Measurements from ENCODE around the gene LRCH1.

Gene LRCH1

DNA sequence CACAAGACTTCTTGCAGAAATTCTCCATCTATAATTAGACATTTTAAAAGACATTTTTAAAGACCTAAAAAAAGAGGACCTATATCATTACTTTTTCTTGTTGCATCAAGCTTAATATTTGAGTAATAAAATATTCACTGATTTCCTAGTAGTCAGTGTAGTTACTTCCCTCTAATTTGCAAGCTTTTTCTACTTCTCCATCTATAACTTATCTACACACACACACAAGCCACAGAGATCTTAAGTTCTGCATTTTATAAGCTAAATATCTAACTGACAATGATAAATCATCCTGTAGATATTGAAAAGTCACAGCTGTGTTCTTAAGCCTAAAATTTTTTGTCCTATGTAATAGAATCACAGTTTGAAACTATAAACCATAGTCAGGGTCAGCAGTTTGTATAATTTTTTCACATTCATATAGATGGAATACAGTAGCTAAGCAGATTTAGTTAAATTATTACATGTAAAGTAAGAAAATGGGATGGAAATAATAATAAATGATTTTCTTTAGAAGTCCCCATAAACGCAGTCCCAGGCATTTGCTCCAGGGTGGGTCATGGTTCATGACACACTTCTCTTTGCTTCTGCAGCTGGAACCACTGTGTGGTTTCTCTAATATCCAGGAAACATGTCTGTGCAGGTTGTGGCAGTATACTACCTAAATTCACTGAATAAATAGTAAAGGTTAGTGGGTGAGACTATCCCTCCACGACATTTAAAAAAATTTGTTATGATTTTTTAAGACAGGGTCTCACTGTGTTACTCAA, 183.8 kb downstream of the LRCH1 start:
- ChIA-PET CTCF (interaction anchor here (1.1 to 2.1 kb wide), 2 partner anchors 10 to 185 kb away, joined by 3 to 7 read pairs; no protein-coding TSS in a partner anchor), POLR2A (no interaction called here)
- TF ChIP-seq, protein P1, sequence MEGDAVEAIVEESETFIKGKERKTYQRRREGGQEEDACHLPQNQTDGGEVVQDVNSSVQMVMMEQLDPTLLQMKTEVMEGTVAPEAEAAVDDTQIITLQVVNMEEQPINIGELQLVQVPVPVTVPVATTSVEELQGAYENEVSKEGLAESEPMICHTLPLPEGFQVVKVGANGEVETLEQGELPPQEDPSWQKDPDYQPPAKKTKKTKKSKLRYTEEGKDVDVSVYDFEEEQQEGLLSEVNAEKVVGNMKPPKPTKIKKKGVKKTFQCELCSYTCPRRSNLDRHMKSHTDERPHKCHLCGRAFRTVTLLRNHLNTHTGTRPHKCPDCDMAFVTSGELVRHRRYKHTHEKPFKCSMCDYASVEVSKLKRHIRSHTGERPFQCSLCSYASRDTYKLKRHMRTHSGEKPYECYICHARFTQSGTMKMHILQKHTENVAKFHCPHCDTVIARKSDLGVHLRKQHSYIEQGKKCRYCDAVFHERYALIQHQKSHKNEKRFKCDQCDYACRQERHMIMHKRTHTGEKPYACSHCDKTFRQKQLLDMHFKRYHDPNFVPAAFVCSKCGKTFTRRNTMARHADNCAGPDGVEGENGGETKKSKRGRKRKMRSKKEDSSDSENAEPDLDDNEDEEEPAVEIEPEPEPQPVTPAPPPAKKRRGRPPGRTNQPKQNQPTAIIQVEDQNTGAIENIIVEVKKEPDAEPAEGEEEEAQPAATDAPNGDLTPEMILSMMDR (IDR thresholded peaks at IDR 0.05; ENCODE audit: insufficient read depth, low read length, missing control alignments) = no peak
- H3K4me3 ChIP-seq (ENCODE audit: low read depth, low read length) = no peak overlapping the region
- DNase-seq (ENCODE audit: low read depth, low spot score) = no peak

DNA sequence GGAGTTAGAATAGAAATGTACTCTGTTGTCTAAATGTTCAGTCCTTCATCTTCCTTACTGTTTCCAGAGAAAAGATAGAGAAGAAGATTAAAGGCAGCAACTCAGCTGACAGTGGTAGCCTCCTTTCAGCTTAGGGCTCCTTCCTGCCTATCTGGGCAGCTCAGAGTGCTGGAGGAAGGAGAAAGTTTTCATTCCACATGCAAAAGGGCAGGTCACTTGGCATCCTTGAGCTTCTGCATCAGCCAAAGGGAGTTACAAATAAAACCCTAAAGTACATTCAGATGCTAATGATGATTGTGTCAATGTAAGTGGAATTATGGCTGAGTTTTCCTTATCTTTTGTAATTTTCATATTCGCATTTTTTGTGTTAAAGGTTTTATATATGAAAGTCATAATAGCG, 185.1 kb downstream of the LRCH1 start:
- CTCF ChIA-PET = interaction anchor here (2.1 kb wide), 1 partner anchor 186 kb away, joined by 7 read pairs; no protein-coding TSS in a partner anchor
- H3K4me3 ChIP-seq (ENCODE audit: low read depth, low read length) = no peak overlapping the region
- no peak for DNase-seq (ENCODE audit: low read depth, low spot score)
- POLR2A ChIA-PET = no interaction called here
- TF ChIP-seq, protein P1 (IDR thresholded peaks at IDR 0.05; ENCODE audit: insufficient read depth, low read length, missing control alignments) = no peak

DNA sequence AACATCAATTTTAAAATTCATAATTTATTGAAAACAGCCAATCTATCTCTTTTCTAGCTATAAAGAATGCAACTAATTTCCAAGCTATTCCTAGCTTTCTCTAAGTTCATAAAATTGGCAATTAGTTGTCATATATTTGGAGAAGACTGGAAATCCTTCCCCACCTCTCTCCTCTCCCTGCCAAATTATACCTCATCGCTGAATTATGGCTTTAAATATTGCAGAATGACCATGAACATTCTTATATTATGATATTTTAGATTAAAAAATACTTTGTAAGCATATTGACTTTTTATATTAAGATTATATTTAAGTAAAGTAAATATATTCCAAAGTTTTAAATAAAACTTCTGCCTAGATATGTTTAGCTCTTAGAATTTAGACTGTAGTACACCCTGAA, 185.8 kb downstream of the LRCH1 start:
- POLR2A ChIA-PET = no interaction called here
- CTCF ChIA-PET = interaction anchor here (0.9 kb wide), 1 partner anchor 187 kb away, joined by 3 read pairs; no protein-coding TSS in a partner anchor
- no peak overlapping the region for H3K4me3 ChIP-seq (ENCODE audit: low read depth, low read length)
- TF ChIP-seq, protein P1 (IDR thresholded peaks at IDR 0.05; ENCODE audit: insufficient read depth, low read length, missing control alignments) = no peak
- DNase-seq (ENCODE audit: low read depth, low spot score) = no peak

DNA sequence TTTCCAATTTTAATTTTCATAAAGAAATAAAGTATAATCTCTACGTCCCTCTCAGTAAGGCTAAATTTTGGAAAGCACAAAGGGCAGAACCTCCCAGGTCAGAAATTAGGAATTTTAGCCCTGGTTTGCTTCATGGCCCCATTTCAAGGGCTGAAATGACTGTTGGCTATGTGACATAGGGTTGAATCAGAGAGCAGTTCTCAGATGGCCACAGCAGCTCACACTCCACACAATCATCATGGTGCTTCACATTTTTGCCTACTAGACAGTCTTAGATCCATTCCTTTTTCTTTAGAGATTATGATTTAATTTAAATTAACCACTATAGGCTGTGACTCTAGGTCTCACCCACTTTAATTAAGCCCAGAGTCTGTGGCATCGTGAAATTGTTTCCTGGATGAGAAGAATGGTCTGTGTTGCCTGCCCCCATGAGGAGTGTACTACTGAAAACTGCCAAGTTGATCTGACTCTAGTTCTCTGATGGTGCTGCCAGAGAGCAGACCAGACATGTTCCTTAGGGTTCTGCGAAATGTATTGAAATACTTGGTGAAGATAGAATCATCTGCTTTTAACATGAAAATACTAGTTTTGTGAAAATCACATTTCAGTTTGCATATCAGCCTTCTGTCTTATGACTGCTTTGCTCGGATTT, 186.6 kb downstream of the LRCH1 start:
- CTCF ChIA-PET = no interaction called here
- DNase-seq (ENCODE audit: low read depth, low spot score) = no peak
- POLR2A ChIA-PET = no interaction called here
- H3K4me3 ChIP-seq (ENCODE audit: low read depth, low read length) = no peak overlapping the region
- TF ChIP-seq, protein P1 (IDR thresholded peaks at IDR 0.05; ENCODE audit: insufficient read depth, low read length, missing control alignments) = no peak

DNA sequence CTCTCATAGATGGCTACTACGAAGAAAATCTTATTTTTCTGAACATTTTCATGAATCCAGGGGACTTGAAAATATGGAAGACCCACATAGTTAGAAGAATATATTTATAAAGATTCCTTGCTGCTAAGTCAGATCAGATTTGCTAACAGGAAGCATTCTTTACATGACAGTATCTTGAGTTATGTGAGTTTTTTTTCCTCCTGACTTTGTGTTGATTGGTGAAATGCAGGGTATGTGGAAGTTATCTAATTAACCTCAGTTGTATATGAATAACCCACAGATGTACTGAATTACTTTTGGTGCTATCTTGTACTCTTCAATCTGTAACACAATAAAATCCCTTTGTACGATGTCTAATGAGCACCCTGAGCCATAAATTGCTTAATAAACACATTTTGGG, 190.2 kb downstream of the LRCH1 start:
- no peak overlapping the region for H3K4me3 ChIP-seq (ENCODE audit: low read depth, low read length)
- ChIA-PET POLR2A (no interaction called here), CTCF (no interaction called here)
- no peak for DNase-seq (ENCODE audit: low read depth, low spot score)
- TF ChIP-seq, protein P1 (IDR thresholded peaks at IDR 0.05; ENCODE audit: insufficient read depth, low read length, missing control alignments) = no peak

DNA sequence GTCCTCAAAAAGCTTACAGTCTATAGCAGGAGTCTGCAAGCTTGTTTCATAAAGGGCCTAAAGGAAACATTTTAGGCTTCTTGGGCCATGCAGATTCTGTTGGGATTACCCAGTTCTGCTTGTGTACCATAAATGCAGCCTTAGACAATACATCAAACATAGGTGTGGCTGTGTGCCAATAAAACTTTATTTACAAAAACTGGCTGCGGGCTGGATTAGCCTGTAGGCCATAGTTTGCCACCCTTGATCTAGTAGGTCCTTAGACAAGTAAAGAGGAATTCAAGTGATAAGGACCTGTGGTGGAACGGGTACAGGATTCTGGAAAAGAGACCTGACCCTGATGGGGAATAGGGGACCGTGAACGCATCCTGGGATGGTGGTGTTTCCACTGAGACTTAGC, 192.1 kb downstream of the LRCH1 start:
- DNase-seq (ENCODE audit: low read depth, low spot score) = no peak
- TF ChIP-seq, protein P1 (IDR thresholded peaks at IDR 0.05; ENCODE audit: insufficient read depth, low read length, missing control alignments) = no peak
- CTCF ChIA-PET = no interaction called here
- no peak overlapping the region for H3K4me3 ChIP-seq (ENCODE audit: low read depth, low read length)
- POLR2A ChIA-PET = no interaction called here

Data from AG04449 (cell line).